Measurements from ENCODE around the gene ADARB2.

DNA sequence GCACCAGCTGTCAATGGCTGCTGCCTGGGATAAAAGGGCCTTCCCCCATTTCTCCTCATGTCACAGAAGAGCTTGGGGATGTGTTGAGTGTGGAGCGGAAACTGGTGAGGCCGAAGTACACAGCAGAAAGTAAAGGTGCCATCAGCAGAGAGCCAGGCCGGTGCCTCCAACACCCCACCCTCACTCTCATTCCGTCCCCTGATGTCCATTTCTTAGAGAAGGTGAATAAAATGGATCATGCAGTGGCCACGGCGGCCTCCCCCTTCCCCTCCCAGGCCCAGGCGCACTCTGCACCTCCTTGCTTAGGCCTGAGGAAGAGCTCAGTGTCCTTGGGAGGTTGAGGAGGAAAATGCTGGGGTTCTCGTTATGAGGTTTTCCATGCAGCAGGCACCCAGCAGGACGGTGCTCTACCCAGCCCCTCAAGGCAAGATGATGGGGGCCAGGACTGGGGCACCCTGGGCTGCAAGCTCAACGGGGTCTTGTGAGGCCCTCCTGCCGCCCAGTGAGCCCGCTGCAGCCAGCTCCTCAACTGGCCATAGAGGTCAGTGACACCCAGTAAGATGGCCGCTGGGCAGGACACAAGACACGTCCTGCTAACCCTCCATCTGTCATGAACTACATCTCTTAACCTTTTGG, 163.9 kb downstream of the ADARB2 start:
- no peak for TF ChIP-seq SPI1 (IDR thresholded peaks at IDR 0.05; ENCODE audit: borderline replicate concordance, low read depth)
- TF ChIP-seq, protein P1, sequence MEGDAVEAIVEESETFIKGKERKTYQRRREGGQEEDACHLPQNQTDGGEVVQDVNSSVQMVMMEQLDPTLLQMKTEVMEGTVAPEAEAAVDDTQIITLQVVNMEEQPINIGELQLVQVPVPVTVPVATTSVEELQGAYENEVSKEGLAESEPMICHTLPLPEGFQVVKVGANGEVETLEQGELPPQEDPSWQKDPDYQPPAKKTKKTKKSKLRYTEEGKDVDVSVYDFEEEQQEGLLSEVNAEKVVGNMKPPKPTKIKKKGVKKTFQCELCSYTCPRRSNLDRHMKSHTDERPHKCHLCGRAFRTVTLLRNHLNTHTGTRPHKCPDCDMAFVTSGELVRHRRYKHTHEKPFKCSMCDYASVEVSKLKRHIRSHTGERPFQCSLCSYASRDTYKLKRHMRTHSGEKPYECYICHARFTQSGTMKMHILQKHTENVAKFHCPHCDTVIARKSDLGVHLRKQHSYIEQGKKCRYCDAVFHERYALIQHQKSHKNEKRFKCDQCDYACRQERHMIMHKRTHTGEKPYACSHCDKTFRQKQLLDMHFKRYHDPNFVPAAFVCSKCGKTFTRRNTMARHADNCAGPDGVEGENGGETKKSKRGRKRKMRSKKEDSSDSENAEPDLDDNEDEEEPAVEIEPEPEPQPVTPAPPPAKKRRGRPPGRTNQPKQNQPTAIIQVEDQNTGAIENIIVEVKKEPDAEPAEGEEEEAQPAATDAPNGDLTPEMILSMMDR (IDR thresholded peaks at IDR 0.05; ENCODE audit: insufficient read depth, low read length), result no peak
- TF ChIP-seq, protein P2, sequence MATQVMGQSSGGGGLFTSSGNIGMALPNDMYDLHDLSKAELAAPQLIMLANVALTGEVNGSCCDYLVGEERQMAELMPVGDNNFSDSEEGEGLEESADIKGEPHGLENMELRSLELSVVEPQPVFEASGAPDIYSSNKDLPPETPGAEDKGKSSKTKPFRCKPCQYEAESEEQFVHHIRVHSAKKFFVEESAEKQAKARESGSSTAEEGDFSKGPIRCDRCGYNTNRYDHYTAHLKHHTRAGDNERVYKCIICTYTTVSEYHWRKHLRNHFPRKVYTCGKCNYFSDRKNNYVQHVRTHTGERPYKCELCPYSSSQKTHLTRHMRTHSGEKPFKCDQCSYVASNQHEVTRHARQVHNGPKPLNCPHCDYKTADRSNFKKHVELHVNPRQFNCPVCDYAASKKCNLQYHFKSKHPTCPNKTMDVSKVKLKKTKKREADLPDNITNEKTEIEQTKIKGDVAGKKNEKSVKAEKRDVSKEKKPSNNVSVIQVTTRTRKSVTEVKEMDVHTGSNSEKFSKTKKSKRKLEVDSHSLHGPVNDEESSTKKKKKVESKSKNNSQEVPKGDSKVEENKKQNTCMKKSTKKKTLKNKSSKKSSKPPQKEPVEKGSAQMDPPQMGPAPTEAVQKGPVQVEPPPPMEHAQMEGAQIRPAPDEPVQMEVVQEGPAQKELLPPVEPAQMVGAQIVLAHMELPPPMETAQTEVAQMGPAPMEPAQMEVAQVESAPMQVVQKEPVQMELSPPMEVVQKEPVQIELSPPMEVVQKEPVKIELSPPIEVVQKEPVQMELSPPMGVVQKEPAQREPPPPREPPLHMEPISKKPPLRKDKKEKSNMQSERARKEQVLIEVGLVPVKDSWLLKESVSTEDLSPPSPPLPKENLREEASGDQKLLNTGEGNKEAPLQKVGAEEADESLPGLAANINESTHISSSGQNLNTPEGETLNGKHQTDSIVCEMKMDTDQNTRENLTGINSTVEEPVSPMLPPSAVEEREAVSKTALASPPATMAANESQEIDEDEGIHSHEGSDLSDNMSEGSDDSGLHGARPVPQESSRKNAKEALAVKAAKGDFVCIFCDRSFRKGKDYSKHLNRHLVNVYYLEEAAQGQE (IDR thresholded peaks at IDR 0.05; ENCODE audit: insufficient replicate concordance, low read depth), result no peak
- no peak for TF ChIP-seq POLR2AphosphoS5 (IDR thresholded peaks at IDR 0.05; ENCODE audit: low read depth)
- TF ChIP-seq GABPA (IDR thresholded peaks at IDR 0.05; ENCODE audit: low read depth), result no peak

Data from HL-60 (cell line).